Right lung (tissue), 5 donors: ENCODE results near the gene KATNB1. TPM values are rescaled to one million over a fixed set of nuclear protein-coding genes. Genes with fewer than 3 reads are reported as not detected.
"Not testable (repeated sequence)": the region's sequence is repeated elsewhere in the genome, so short reads cannot be mapped to it uniquely, and the experiment has no call there.

Experiments
- DNase-seq, 2 donors: peaks; one replicate each; pipeline ENCODE4 v3.0.0-alpha.2; 2013
- polyA plus RNA-seq, 5 donors: library from polyadenylated mRNA; unstranded; fragments of 120-200 nt; gene quantifications; one replicate each; pipeline versions ENCODE4 v1.2.1 to v1.2.3, GENCODE V29; 2013; ENCODE audit warnings: inconsistent platforms in 1 of 5, low replicate concordance in 1 of 5; ENCODE audit not compliant: insufficient read length in 5 of 5, insufficient read depth in 1 of 5

KATNB1 gene
- polyA plus RNA-seq, 5 donors = 12.2 to 19.8 (median 13.3) TPM

DNA sequence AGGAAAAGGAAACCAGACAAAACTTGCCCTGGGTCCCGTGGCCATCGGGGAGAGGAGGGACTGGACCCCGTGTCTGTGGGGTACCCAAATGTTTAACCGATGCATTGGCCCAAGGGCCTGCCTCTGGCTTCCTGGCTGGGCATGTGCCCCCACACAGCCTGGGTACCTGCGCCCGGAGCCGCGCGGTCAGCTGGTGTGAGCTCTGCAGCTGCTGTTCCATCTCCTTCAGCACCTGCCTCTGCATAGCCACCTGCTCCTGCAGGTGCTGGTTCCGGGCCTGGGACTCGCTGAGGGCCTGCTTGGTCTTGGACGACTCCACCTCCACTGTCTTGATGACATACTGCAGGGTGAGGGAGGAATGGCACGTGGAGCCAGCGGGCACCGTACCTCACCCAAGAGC lies 34.8 kb downstream of the KATNB1 start:
- no peak for DNase-seq

DNA sequence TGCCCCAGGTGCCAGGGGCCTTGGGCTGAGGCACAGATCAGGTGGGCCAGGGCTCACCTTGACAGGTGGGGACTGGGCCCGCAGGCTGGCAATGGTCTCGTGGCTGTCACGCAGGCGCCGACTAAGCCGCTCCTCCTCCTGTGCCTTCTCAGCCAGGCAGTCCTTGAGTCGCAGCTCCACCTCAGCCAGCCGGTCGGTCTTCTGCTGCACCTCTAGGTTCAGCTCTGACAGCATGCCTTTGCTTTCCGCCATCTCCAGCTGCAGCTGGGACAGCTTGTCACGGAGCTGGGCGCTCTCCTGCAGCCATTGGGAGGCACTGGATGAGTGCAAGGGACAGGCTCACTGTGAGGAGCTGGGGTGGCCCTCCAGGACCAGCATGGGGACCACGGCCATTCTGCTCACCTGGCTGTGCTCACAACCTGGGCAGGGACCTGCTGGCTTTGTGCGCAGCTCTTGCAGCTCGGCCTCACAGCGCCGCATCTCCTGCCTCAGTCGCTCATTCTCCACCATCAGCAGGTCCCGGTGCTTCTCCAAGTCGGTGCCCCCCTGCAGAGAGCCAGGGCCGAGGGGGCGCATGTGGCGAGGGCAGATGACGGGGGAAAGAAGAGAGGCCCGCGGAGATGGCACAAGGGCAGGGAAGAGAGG lies 35.7 kb downstream of the KATNB1 start:
- no peak for DNase-seq

DNA sequence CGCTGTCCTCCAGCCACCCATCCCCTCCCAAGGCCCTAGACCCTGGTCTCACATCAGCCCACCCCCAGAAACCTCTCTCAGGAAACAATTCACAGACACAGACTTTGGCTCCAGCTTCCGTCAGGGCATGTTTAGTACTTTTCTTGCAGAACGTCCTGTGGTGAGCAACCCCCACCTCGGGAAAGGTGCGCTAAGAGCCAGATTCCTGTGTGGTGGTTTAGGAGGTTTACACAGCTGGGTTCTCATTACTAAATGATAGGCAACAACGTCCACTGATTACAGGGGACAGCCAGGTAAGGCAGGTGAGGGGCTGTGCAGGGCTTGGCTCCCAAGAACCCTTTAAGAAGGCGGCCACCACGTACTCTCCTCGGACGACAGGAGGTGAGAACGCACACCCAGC lies 37.4 kb downstream of the KATNB1 start:
- DNase-seq = no peak

DNA sequence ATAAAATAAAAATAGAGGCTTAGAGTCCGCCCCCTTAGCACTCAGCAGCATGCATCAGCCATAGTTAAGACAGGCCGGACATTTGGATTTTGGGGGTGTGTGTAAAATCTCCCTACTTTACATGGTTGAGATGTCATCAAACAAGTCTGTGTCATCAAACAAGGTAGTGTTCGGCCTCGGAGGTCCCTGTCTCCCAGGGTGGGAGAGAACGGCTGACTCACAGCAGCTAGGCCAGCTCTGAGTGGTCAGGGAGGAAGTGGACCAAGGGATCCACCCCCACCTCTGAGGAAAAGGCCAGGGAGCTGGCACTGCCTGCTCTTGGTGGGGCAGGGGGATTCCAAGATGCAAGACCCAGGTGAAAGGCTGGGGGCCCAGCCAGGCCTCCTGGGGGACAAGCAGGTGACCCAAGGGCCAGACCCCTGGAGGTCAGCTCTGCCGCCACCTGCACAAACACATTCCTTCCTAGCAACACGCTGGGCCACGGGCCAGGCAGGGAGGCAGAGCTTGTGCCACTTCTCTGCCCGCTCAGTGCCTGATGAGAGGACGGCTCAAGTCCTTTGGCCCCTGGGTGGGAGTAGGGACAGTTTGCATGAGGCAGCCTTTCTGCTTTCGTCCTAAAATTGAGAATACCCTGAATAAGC lies 38.2 kb downstream of the KATNB1 start:
- DNase-seq = no peak

DNA sequence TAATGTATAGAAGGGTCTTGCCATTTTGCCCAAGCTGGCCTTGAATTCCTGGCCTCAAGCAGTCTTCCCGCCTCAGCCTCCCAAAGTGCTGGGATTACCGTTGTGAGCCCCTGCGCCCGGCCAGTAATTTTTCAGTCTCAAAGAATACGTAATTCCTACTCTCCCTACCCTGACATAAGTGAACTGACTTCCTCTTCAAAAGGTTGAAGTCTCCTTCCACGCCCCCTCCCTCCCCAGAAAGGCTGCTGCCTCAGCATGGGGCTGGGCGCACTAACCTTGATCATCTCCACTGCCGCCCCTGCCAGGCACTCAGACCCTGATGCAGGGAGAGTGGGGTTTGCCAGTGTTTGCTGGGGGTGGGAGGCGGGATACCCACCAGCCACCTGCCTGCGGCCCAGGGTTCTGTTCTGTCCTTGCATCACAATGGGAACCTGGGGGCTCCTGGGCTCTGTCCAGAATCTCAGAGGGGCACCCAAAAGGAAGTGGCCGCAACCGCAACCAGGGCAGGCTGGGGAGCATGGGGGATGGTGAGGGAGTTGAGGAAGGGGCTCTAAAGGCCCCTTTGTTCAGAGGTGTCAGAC lies 39.2 kb downstream of the KATNB1 start:
- DNase-seq = no peak

DNA sequence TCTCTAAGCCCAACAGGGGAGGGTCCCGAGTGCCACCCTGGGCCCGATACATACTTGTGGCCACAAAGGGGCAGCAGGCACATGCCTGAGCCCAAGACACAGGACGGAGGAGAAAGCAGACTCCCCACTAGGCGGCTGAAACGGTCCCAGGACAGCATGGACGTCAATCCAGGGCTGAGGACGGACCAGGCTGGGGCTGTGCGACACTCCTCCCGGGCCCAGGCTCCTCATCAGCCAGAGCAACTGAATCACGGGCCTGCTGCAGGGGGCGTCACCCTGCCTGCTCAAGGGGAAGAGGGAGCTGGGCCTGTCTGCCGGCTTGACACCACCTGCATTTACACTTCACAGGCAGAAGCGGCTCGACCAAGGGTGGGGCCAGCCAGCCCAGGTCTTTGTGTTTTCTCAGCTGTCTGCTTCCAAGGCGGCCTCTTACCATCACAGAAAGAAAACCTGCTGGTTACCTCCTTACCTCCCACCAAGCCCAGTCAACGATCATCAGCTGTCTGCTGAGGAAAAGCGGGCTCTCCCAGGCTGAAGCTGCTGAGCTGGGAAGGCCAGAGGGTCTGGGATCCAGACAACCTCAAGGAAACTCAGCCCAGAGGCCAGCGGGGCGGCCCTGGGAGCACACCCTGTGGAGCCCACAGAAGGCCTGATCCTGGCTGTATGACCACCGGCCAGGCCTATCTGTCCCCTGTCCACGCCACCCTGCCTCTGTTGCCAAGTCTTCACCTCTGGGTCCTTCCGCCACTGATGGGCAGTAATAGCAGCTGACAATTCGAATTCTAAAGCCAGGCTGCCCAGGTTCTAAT lies 40.3 kb downstream of the KATNB1 start:
- DNase-seq = no peak

DNA sequence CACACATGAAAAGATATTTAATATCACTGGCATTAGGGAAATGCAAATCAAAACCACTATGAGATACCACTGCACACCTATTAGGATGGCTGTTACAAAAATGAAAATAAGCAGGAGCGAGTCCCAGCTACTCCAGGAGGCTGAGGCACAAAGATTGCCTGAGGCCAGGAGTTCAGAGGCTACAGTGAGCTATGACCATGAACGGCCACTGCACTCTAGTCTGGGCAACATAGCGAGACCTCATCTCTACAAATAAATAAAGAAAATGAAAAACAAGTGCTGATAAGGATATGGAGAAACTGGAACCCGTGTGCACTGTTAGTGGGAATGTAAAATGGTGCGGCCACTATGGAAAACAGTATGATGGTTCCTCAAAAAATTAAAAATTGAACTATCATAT lies 43.1 kb downstream of the KATNB1 start:
- DNase-seq = no peak

DNA sequence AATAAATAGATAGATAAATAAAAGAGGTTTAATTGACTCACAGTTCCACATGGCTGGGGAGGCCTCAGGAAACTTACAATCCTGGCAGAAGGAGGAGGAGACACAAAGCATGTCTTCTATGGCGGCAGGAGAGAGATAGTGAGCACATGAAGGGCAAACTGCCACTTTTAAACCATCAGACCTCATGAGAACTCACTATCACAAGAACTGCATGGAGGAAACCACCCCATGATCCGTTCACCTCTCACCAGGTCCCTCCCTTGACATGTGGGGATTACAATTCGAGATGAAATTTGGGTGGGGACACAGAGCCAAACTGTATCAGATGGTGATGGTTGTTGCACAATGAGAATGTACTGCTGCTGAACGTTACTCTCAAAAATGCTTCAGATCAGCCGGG lies 44.3 kb downstream of the KATNB1 start:
- not testable (repeated sequence) for DNase-seq

DNA sequence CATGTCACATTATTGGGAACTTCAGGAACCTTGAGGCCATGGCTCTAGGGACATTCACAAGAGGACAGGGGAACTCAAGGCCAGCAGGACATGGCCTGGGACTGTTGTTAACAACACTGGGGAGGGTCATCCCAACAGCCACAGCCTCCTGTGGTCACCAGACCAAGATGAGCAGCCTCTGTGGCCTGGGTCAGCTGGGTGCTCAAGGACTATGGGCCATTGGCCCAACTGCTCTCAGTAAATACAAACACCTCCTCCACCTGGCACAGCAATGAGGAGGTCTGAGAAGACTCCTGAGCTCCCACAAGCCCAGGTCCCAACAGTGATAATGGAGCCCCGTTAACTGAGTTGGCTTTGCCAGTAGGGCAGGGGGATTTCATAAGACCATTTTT lies 45.8 kb downstream of the KATNB1 start:
- no peak for DNase-seq

DNA sequence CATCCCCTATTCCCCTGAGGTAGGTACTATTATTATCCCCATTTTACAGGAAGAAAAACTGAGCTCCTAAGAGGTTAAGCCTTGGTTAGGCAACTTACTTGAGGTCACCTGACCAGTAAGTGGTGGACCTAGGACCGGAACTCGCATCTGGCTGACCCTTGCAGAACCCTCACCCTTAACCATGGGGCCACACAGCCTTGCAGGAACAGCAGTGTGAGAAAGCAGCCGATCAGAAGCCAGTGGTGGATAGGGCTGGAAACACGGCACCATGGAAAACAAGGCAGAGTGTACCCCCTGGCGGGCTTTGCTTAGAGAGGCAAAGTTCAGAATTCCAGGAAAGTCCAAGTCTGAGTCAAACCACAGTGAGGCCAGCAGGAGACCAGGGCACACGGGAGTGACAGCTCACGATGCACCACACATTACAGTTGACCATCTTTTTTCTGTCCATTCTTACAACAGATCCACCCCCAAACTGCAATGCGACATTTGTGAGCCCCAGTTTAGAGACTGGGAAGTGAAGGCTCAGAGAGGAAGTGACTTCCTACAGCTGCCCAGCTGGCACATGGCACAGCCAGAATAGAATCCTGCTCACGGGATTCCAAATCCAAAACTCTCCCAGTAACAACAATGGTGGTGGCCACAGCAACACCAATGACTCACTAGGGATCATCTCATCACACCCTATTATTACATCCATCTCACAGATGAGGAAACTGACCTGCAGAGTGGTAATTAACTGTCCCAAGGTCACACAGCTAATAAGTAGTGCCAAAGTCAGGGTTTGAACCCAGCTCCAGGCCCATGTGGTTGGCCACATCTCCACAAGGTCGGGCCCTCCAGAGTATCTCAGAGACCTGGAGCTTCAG lies 46.4 kb downstream of the KATNB1 start:
- DNase-seq = no peak

DNA sequence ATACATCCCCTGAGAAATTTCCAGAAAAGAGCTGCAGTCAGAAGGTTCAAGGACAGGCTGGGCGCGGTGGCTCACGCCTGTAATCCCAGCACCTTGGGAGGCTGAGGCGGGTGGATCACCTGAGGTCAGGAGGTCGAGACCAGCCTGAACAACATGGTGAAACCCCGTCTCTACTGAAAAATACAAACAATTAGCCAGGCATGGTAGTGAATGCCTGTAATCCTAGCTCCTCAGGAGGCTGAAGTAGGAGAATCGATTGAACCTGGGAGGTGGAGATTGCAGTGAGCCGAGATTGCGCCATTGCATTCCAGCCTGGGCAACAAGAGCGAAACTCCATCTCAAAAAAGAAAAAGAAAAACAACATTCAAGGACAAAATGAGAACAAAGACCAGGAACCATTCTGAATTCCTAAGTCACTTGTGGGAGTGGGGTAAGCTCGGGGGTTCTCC lies 47.1 kb downstream of the KATNB1 start:
- DNase-seq = not testable (repeated sequence)

DNA sequence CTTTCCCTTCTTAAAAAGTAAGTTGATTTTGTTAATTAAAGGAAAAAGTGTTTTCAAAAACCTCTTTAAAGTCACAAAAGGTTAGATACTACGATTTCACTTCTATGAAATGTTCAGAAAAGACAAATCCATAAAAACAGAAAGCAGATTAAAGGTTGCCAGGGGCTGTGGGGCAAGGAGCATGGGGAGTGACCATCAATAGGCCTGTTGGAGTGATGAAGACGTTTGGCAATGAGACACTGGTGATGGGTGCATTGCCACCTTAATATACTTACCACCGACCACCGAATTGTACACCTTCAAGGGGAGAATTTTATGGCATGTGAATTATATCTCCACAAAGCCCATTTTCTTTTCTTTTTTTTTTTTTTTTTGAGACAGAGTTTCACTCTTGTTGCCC lies 47.5 kb downstream of the KATNB1 start:
- no peak for DNase-seq

DNA sequence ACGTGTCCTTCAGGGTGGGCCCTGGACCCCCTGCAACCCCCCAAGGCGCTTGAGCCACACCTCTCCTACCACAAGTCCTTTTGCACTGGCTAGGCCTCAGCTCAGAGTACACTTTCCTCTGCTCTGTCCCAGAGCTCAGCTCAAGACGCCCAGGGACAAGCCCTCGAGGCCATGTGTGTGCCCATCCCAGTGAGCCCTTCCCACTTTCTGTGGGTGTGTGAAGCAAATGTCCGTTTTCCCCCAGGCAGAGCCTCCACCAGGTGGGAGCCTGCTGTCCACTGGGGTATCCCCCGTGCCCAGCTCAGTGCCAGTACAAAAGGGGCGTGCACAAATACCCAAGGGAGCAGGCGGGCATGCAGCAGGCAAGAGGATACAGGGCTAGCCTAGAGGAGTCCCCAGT lies 48.3 kb downstream of the KATNB1 start:
- no peak for DNase-seq

DNA sequence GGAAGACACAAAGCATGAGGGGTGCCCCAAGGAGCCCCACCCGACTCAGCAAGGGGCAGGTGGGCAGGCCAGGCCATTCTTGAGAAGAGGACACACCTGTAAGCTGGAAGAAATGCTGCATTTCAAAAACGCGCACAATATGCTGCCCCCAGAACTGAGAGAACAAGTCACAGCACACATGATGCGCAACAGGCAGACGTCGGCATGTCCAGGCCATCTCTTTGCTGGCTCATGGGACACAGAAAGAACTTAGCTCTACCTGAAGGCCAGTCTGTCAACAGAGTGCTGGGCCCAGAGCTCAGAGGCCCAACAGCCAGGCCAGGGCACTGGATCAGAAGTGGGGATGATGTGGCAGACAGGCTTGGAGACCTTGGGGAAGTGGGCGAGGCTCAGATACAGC lies 48.8 kb downstream of the KATNB1 start:
- no peak for DNase-seq

DNA sequence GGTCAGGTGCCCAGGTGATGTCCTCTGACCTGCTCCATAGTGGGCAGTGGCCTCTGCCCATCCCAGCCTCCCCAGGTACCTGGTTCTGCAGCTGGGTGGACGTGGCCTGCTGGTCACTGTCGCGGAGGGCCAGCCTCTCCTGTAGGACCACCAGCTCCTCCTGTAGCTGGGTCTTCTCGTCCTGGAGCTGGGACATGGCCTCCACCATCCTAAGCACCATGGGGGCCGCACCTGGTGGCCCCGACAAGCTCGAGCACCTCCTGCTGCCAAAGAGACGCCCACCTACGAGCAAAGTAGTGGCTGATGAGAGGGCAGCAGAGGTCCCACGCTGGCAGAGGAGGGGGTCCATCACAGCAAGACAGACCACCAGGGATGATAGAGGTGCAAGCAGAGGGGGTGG lies 49.8 kb downstream of the KATNB1 start:
- no peak for DNase-seq

DNA sequence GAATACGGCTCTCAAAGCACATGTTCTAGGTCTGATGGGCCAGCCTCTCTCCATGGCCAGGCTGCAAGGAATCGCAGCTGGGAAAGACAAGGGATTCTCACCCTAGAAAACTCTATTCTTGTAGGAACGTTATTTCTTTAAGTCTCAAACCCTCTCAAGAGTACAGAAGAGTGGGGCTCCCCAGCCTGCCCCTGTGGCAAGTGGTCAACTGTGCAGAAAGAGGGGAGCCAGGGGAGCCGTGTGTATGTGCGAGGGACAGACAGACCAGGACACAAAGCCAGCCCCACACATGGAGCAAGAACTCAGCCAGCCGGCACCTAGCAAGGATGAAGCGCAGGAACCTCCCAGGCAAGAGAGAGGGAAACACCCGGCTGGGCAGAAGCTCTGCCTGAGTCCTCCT lies 50.4 kb downstream of the KATNB1 start:
- no peak for DNase-seq

DNA sequence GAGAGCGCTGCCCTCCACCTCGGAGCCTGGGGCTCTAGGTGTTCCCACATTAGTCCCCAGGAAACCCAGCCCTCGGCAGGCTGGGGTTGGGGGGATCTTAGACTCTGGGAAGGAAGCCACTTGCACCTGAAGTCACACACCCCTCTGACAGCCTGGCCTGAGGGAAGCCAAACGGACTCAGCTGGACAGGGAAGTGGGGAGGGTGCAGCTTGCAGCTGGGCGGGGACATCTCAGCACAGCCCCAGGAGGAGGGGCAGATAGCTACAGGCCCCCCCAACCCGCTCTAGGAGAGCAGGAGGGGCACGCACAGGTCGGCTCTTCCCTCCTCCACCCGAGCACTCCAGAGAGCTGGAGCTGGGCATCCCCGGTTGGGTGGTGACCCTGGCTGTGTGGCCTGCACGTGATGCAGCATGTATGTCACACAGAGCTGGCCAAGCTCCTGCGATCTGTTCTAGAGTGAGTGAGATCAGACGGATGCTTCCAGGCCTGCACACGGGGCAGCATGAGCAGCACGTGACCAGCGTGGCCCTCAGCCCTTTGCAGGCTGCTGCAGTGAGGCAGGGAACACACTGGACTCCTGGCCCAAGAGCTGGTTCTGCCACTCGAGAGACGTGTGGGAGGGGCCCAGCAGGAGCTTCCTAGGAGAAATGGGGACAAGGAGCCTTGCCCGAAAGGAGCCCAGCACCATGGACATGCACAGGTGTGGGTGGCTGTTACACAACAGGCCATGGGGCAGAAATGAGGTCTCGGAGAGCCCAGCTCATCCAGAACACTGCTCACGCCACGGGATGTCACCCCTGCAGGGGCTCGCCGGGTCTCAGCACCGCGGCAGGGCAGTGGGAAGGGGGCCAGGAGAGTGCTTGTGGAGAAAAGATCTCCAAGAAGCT lies 51.3 kb downstream of the KATNB1 start:
- DNase-seq = peak; percentile 76 to 77

DNA sequence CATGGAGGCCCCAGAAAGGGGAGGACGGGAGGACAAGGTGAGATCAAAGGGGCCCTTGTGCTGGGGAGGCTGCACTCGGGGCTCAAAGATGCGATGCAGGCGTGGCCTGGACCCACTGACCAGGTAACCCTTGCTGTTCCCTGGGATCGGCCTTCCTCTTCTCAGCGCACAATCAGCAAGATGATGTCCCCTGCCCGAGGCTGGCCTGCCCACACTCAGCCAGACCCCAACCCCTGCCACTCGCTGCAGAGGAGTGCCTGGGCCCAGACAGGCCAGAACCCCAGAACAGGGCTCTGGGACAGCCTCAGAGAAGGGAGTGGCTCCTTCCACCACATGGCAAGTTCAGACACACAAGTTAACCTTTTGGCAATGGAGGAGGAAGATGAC lies 51.9 kb downstream of the KATNB1 start:
- no peak for DNase-seq

DNA sequence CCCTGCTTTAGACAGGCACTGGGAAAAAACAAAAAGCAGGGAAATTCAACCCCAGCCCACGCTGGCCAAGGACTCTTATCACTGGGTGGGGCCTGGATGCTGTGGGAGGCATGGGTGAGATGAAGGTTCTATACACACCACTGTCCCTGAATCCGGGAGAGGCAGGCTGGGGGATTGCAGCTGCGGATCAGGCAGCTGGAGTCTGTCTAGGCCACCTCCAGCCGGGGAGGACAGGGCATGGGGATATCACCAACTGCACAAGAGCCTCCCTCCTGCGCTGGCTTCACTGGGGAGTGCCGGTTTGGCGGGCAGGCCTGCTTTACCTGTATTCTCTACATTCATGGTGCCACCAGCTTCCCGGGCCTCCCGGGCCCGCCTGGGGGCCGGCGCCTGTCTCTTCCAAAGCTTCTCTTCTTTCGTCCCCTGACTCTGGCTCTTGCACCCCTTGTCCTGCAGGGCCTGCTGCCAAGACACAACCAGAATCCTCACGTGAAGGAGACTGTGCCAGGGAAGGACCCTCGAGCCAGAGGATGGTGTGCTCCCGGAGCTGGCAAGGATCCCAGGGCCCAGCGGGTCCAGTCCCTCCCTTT lies 52.8 kb downstream of the KATNB1 start:
- peak in 1 of 2 donors; percentile 69 for DNase-seq

DNA sequence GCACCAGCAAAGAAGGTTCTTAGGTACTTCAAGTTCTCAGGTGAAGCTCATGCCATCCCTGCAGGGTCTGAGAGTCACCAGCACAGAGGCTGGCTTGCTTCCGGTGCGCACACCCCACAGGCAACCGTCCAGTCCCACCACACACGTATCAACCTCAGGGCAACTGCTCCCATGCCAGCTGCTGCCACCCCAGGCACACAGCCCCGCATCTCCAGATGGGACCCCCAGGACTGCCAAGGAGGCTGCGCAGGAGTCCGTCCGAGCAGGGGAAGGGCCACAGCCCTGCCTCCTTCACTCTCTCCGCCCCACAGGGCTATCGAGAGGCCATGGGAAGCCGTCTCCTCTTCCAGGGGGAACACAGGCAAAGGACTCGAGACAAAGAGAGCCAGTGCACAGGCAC lies 53.4 kb downstream of the KATNB1 start:
- DNase-seq = no peak
